A673 (cell line): ENCODE data around the gene H6PD. TPM values are rescaled to one million over a fixed set of nuclear protein-coding genes. Genes with fewer than 3 reads are reported as not detected.

Experiments used
- BruUV-seq: library from RNA; stranded (reverse); fragments of 400-500 nt; replicated peaks from 2 replicates; lab custom pipeline; 2021; lab: Mats Ljungman, UMichigan
- CTCF ChIA-PET: fragments of 300-600 bp; sonication (Branson Sonifier 250); formaldehyde crosslinking; loops from one replicate; lab custom pipeline; 2022; ENCODE audit warnings: antibody characterized with exemption; lab: Charles Lee
- POLR2A ChIA-PET: fragments of 300-600 bp; sonication (Branson Sonifier 250); formaldehyde crosslinking; loops from one replicate; lab custom pipeline; 2022; ENCODE audit warnings: antibody characterized with exemption; ENCODE audit not compliant: low non-redundant PET; lab: Charles Lee
- DNase-seq: peaks from one replicate; pipeline ENCODE4 v3.0.0-alpha.2; 2015; ENCODE audit warnings: low spot score
- H3K27ac ChIP-seq: fragments of 200-600 bp; sonication (generic); 2 replicates; pipeline ENCODE4 v1.5.1; 2016; ENCODE audit warnings: mixed run types, low read depth, mild to moderate bottlenecking, mixed read lengths, antibody characterized with exemption, low read length; ENCODE audit not compliant: poor library complexity, severe bottlenecking
- H3K27me3 ChIP-seq: fragments of 200-600 bp; sonication (generic); replicated peaks from 2 replicates; pipeline ENCODE4 v1.6.1; 2017; ENCODE audit warnings: mixed run types, low read depth, mild to moderate bottlenecking, mixed read lengths, antibody characterized with exemption, low read length; ENCODE audit not compliant: insufficient read depth, poor library complexity
- H3K36me3 ChIP-seq: fragments of 200-600 bp; sonication (generic); 2 replicates; pipeline ENCODE4 v1.6.1; 2016; ENCODE audit warnings: mixed run types, mild to moderate bottlenecking, mixed read lengths, antibody characterized with exemption, low read length; ENCODE audit not compliant: insufficient read depth, poor library complexity, severe bottlenecking
- H3K4me1 ChIP-seq: fragments of 200-600 bp; sonication (generic); 2 replicates; pipeline ENCODE4 v1.6.1; 2017; ENCODE audit warnings: mixed run types, mild to moderate bottlenecking, mixed read lengths, antibody characterized with exemption, low read length; ENCODE audit not compliant: insufficient read depth, poor library complexity, severe bottlenecking
- H3K4me3 ChIP-seq: fragments of 200-600 bp; sonication (generic); 2 replicates; pipeline ENCODE4 v1.5.1; 2016; ENCODE audit warnings: low read depth, mixed run types, mild to moderate bottlenecking, mixed read lengths, low read length; ENCODE audit not compliant: poor library complexity, severe bottlenecking
- H3K9me3 ChIP-seq: fragments of 200-600 bp; sonication (generic); 2 replicates; pipeline ENCODE4 v1.6.1; 2016; ENCODE audit warnings: mixed run types, low read depth, mild to moderate bottlenecking, mixed read lengths, antibody characterized with exemption, low read length; ENCODE audit not compliant: poor library complexity, severe bottlenecking
- CTCF ChIP-seq: fragments of 300-800, 200-600 bp; sonication (generic); conservative IDR thresholded peaks from 2 replicates; pipeline ENCODE4 v1.5.1; 2017; ENCODE audit warnings: low read depth, mild to moderate bottlenecking, antibody characterized with exemption, low read length, moderate library complexity, mixed read lengths
- EZH2 ChIP-seq: fragments of 200-600 bp; sonication (generic); IDR thresholded peaks from 2 replicates; pipeline ENCODE4 v1.6.1; 2017; ENCODE audit warnings: borderline replicate concordance, low read depth, mild to moderate bottlenecking, mixed read lengths, antibody characterized with exemption, low read length; ENCODE audit not compliant: poor library complexity, severe bottlenecking
- intact Hi-C: fragments of 100-400 bp; cut with micrococcal nuclease; formaldehyde crosslinking; loops from one replicate; pipeline ENCODE4 v1.10.0; 2022; ENCODE audit not compliant: unreplicated experiment
- total RNA-seq: library from RNA; stranded (reverse); gene quantifications from 2 replicates; pipeline ENCODE4 v1.2.3, GENCODE V29; 2021

Gene H6PD
- total RNA-seq, 1 experiment from 2014 or later, result 6.2 TPM

DNA sequence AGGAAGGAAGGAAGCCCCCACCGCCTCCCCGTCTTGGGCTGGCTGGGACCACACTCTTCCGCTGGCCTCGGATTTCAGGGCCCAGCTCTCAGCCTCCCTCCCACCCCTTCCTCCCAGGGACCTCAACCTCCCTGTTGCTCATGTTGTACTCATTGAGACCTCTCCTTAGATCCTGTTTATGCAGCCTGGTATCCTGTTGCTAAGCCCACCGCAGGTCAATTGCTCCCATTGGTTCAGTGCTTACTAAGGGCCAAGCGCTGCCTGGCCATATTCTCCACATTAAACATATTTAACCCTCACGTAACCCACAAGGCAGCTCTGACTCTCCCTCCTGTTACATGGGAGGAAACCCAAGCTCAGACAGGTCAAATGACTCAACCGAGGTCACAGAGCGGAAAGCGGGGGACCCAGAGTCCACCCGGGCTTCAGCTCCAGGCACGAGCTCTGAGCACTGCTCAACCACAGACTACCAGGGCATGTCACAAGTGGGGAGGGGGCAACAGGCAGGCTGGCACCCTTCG lies 23.2 kb upstream of the H6PD start:
- no peaks in the 10 kb centered on the region for H3K9me3 ChIP-seq
- H3K27ac ChIP-seq, result no peak overlapping the region
- TF ChIP-seq CTCF (no peak), EZH2 (no peak)
- peaks cover 10% of the 10 kb centered on the region for H3K27me3 ChIP-seq
- ChIA-PET POLR2A (no interaction called here), CTCF (no interaction called here)
- no TSS peak for BruUV-seq
- H3K4me3 ChIP-seq, result no peak overlapping the region
- no peaks in the 10 kb centered on the region for H3K4me1 ChIP-seq
- no peaks in the 10 kb centered on the region for H3K36me3 ChIP-seq
- no peak for DNase-seq
- intact Hi-C loops, result no loop called here

GRCh38 chr1:9212735-9213134 lies 21.8 kb upstream of the H6PD start:
- H3K4me1 ChIP-seq, result no peaks in the 10 kb centered on the region
- TF ChIP-seq EZH2 (no peak), CTCF (no peak)
- DNase-seq, result no peak
- ChIA-PET CTCF (no interaction called here), POLR2A (no interaction called here)
- no peaks in the 10 kb centered on the region for H3K9me3 ChIP-seq
- intact Hi-C loops, result no loop called here
- no TSS peak for BruUV-seq
- no peak overlapping the region for H3K4me3 ChIP-seq
- peaks cover 1% of the 10 kb centered on the region for H3K27me3 ChIP-seq
- H3K36me3 ChIP-seq, result no peaks in the 10 kb centered on the region
- H3K27ac ChIP-seq, result no peak overlapping the region

DNA sequence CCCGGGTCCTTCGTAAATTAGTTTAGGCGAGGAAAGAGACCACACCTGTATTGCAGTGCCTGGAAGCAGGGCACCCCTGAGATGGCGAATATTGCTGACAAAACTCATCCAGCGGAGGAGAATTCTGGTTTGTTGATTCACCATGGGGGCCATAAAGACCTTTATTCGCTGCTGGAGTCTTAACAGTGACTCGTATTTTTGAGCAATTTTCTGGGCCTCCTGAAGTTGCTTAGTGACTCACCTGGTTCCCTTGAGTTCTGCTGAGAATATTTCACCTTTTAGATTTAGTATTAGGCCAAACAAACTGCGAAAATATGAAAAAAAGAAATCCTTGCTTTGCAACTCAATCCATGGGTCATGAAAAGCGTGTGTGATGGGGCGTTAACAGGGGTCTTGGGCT lies 20.6 kb upstream of the H6PD start:
- intact Hi-C loops, result no loop called here
- no peak for TF ChIP-seq CTCF

More for the DNA sequence above, 20.6 kb upstream of the H6PD start:
- POLR2A ChIA-PET, result no interaction called here
- Histone ChIP-seq H3K36me3 (no peaks in the 10 kb centered on the region), H3K27me3 (no peaks in the 10 kb centered on the region), H3K4me1 (no peaks in the 10 kb centered on the region), H3K9me3 (no peaks in the 10 kb centered on the region), H3K27ac (no peak overlapping the region), H3K4me3 (no peak overlapping the region)
- DNase-seq, result no peak
- no TSS peak for BruUV-seq
- CTCF ChIA-PET, result no interaction called here
